RWPE1 (cell line): ENCODE measurements around the gene MAP1S.
A peak's percentile ranks its signal among the peaks of the same experiment; 100 is the strongest.
"Not testable (repeated sequence)": the region's sequence is repeated elsewhere in the genome, so short reads cannot be mapped to it uniquely, and the experiment has no call there.

ENCODE experiments used
- CTCF ChIA-PET: fragments of 350-600 bp; sonication (Branson Sonifier 250); formaldehyde crosslinking; extraction: SDS; loops from one replicate; lab custom pipeline; 2021; lab: Yijun Ruan, JAX
- POLR2A ChIA-PET: fragments of 400-600 bp; formaldehyde crosslinking; extraction: SDS; loops from one replicate; lab custom pipeline; 2020; ENCODE audit warnings: antibody characterized with exemption; ENCODE audit not compliant: low non-redundant PET; lab: Yijun Ruan, JAX
- DNase-seq: peaks from one replicate; pipeline ENCODE4 v3.0.0; 2012; ENCODE audit warnings: low spot score
- H3K27ac ChIP-seq: fragments of 450-650 bp; 2 replicates; pipeline ENCODE4 v1.5.1; 2017
- CTCF ChIP-seq: fragments of 450-650 bp; conservative IDR thresholded peaks from 2 replicates; pipeline ENCODE4 v1.5.1; 2017; ENCODE audit warnings: low read depth, mild to moderate bottlenecking

Gene MAP1S

GRCh38 chr19:17775245-17775927 is 56.1 kb downstream of the MAP1S start:
- POLR2A ChIA-PET: no interaction called here
- CTCF ChIA-PET: interaction anchor here (0.8 kb wide), 2 partner anchors 9 to 49 kb away, joined by 4 to 5 read pairs; no protein-coding TSS in a partner anchor

GRCh38 chr19:17775991-17776803 is 56.9 kb downstream of the MAP1S start:
- ChIA-PET CTCF (no interaction called here), POLR2A (no interaction called here)
- TF ChIP-seq CTCF: no peak
- no peak for DNase-seq
- no peak overlapping the region for H3K27ac ChIP-seq

More at GRCh38 chr19:17775245-17775927, 56.1 kb downstream of the MAP1S start:
- peak; percentile 59 for TF ChIP-seq CTCF
- no peak for DNase-seq
- H3K27ac ChIP-seq: no peak overlapping the region

- CTCF ChIA-PET: interaction anchor here (1.2 kb wide), 1 partner anchor 11 kb away, joined by 4 read pairs; no protein-coding TSS in a partner anchor
- POLR2A ChIA-PET, DNase-seq, H3K27ac ChIP-seq: not testable (repeated sequence)
Measured at GRCh38 chr19:17777840-17778239, 58.6 kb downstream of the MAP1S start.

- TF ChIP-seq CTCF: no peak
- DNase-seq: peak; percentile 83
- peak overlapping the region; percentile 43 for H3K27ac ChIP-seq
- POLR2A ChIA-PET: no interaction called here
- CTCF ChIA-PET: no interaction called here
Measured at GRCh38 chr19:17778251-17778967, 59.1 kb downstream of the MAP1S start.

- no peak for TF ChIP-seq CTCF
- no peak for DNase-seq
- CTCF ChIA-PET: interaction anchor here (0.7 kb wide), 1 partner anchor 487 kb away, joined by 3 read pairs; no protein-coding TSS in a partner anchor
- POLR2A ChIA-PET: no interaction called here
- peak overlapping the region; percentile 43 for H3K27ac ChIP-seq
Measured at GRCh38 chr19:17778968-17779929, 60.0 kb downstream of the MAP1S start.

GRCh38 chr19:17780781-17781180 is 61.5 kb downstream of the MAP1S start:
- no peak for TF ChIP-seq CTCF
- ChIA-PET POLR2A (interaction anchor here (0.7 kb wide), 1 partner anchor 14 kb away, joined by 3 read pairs; no protein-coding TSS in a partner anchor), CTCF (no interaction called here)
- no peak overlapping the region for H3K27ac ChIP-seq
- no peak for DNase-seq

GRCh38 chr19:17783721-17784120 is 64.4 kb downstream of the MAP1S start:
- H3K27ac ChIP-seq, POLR2A ChIA-PET: not testable (repeated sequence)
- CTCF ChIA-PET: interaction anchor here (0.6 to 1.4 kb wide), 5 partner anchors 9 to 968 kb away, joined by 3 to 8 read pairs (median 4); partner anchors contain the start of gene UNC13A

More at GRCh38 chr19:17783721-17784120, 64.4 kb downstream of the MAP1S start:
- not testable (repeated sequence) for DNase-seq
